Measurements from ENCODE around the gene SSC5D.

DNA sequence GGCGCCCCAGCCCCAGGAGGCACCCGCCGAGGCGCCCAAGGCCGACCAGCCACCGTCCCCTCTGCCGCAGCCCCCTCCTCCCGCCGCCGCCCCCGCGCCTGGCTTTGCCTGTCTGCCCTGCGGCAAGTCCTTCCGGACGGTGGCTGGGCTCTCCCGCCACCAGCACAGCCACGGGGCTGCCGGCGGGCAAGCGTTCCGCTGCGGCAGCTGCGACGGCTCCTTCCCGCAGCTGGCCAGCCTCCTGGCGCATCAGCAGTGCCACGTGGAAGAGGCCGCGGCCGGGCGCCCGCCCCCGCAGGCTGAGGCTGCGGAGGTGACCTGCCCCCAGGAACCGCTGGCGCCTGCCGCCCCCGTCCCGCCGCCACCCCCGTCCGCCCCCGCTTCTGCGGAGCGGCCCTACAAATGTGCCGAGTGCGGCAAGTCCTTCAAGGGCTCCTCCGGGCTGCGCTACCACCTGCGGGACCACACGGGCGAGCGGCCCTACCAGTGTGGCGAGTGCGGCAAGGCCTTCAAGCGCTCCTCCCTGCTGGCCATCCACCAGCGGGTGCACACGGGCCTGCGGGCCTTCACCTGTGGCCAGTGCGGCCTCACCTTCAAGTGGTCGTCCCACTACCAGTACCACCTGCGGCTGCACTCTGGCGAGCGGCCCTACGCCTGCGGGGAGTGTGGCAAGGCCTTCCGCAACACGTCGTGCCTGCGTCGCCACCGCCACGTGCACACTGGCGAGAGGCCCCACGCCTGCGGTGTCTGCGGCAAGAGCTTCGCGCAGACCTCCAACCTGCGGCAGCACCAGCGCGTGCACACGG, 5.9 kb upstream of the SSC5D start:
- TF ChIP-seq, protein P1, sequence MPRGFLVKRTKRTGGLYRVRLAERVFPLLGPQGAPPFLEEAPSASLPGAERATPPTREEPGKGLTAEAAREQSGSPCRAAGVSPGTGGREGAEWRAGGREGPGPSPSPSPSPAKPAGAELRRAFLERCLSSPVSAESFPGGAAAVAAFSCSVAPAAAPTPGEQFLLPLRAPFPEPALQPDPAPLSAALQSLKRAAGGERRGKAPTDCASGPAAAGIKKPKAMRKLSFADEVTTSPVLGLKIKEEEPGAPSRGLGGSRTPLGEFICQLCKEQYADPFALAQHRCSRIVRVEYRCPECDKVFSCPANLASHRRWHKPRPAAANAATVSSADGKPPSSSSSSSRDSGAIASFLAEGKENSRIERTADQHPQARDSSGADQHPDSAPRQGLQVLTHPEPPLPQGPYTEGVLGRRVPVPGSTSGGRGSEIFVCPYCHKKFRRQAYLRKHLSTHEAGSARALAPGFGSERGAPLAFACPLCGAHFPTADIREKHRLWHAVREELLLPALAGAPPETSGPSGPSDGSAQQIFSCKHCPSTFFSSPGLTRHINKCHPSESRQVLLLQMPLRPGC (tag by site-specific recombination; IDR thresholded peaks at IDR 0.05), result no peak
- TF ChIP-seq, protein P2, sequence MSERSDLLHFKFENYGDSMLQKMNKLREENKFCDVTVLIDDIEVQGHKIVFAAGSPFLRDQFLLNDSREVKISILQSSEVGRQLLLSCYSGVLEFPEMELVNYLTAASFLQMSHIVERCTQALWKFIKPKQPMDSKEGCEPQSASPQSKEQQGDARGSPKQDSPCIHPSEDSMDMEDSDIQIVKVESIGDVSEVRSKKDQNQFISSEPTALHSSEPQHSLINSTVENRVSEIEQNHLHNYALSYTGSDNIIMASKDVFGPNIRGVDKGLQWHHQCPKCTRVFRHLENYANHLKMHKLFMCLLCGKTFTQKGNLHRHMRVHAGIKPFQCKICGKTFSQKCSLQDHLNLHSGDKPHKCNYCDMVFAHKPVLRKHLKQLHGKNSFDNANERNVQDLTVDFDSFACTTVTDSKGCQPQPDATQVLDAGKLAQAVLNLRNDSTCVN (tag by site-specific recombination; optimal IDR thresholded peaks at IDR 0.05), result no peak
- no peak for TF ChIP-seq ZNF266 (tag by site-specific recombination; IDR thresholded peaks at IDR 0.05; ENCODE audit: low read depth)
- TF ChIP-seq, protein P3, sequence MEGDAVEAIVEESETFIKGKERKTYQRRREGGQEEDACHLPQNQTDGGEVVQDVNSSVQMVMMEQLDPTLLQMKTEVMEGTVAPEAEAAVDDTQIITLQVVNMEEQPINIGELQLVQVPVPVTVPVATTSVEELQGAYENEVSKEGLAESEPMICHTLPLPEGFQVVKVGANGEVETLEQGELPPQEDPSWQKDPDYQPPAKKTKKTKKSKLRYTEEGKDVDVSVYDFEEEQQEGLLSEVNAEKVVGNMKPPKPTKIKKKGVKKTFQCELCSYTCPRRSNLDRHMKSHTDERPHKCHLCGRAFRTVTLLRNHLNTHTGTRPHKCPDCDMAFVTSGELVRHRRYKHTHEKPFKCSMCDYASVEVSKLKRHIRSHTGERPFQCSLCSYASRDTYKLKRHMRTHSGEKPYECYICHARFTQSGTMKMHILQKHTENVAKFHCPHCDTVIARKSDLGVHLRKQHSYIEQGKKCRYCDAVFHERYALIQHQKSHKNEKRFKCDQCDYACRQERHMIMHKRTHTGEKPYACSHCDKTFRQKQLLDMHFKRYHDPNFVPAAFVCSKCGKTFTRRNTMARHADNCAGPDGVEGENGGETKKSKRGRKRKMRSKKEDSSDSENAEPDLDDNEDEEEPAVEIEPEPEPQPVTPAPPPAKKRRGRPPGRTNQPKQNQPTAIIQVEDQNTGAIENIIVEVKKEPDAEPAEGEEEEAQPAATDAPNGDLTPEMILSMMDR (tag by site-specific recombination; IDR thresholded peaks at IDR 0.05), result no peak
- TF ChIP-seq ZNF510 (tag by site-specific recombination; IDR thresholded peaks at IDR 0.05; ENCODE audit: insufficient replicate concordance), result no peak
- no peak for TF ChIP-seq ZIC2 (tag by site-specific recombination; IDR thresholded peaks at IDR 0.05)
- TF ChIP-seq, protein P4, sequence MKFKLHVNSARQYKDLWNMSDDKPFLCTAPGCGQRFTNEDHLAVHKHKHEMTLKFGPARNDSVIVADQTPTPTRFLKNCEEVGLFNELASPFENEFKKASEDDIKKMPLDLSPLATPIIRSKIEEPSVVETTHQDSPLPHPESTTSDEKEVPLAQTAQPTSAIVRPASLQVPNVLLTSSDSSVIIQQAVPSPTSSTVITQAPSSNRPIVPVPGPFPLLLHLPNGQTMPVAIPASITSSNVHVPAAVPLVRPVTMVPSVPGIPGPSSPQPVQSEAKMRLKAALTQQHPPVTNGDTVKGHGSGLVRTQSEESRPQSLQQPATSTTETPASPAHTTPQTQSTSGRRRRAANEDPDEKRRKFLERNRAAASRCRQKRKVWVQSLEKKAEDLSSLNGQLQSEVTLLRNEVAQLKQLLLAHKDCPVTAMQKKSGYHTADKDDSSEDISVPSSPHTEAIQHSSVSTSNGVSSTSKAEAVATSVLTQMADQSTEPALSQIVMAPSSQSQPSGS (tag by site-specific recombination; IDR thresholded peaks at IDR 0.05; ENCODE audit: low read depth), result no peak
- TF ChIP-seq ZNF175 (tag by site-specific recombination; IDR thresholded peaks at IDR 0.05), result no peak
- no peak for TF ChIP-seq YY1 (tag by site-specific recombination; IDR thresholded peaks at IDR 0.05)
- TF ChIP-seq ZNF138 (tag by site-specific recombination; IDR thresholded peaks at IDR 0.05; ENCODE audit: borderline replicate concordance), result no peak
- no peak for TF ChIP-seq GLI4 (tag by site-specific recombination; IDR thresholded peaks at IDR 0.05)
- no peak for TF ChIP-seq ZNF37A (tag by site-specific recombination; IDR thresholded peaks at IDR 0.05)
- TF ChIP-seq, protein P5, sequence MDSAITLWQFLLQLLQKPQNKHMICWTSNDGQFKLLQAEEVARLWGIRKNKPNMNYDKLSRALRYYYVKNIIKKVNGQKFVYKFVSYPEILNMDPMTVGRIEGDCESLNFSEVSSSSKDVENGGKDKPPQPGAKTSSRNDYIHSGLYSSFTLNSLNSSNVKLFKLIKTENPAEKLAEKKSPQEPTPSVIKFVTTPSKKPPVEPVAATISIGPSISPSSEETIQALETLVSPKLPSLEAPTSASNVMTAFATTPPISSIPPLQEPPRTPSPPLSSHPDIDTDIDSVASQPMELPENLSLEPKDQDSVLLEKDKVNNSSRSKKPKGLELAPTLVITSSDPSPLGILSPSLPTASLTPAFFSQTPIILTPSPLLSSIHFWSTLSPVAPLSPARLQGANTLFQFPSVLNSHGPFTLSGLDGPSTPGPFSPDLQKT (IDR thresholded peaks at IDR 0.05; ENCODE audit: borderline replicate concordance, low read depth, low read length), result no peak
